ENCODE data around the gene IL36RN. TPM values are rescaled to one million over a fixed set of nuclear protein-coding genes. Genes with fewer than 3 reads are reported as not detected.

Gene IL36RN
- total and polyA plus RNA-seq, 2 of the 13 experiments (the other 11 are each of a cell fraction or from before 2014, with no cell fraction given) = not detected

- WGBS (ENCODE audit: low lambda C conversion rate) = 64% methylated on average over 29 of the region's 38 CpGs
- intact Hi-C loops (cut with micrococcal nuclease; ENCODE audit: unreplicated experiment) = no loop called here
- Histone ChIP-seq H3K27me3 (ENCODE audit: control insufficient read depth in 1 of 2, insufficient read depth in 2 of 2, low read length in 2 of 2) (peaks cover 1 to 10% of the 10 kb centered on the region in 2 experiments; a peak in 3 of 5 replicates), H3K9ac (ENCODE audit: insufficient read depth, low read depth, low read length) (no peak overlapping the region), H3K27ac (ENCODE audit: extremely low read length, insufficient read depth, low read length) (no peak overlapping the region), H3K36me3 (replicated peaks in 1 of 2; ENCODE audit: control insufficient read depth in 1 of 2, insufficient read depth in 2 of 2, low read length in 2 of 2) (no peaks in the 10 kb centered on the region), H3K9me3 (ENCODE audit: low read length) (peaks cover 14% of the 10 kb centered on the region; the same call in 1 of the 2 replicates), H3K4me3 (replicated peaks in 1 of 3; ENCODE audit: insufficient read depth in 1 of 3, low read depth in 2 of 3, low read length in 3 of 3) (no peak overlapping the region), H4K20me1 (ENCODE audit: insufficient read depth, low read length) (no peaks in the 10 kb centered on the region), H3K4me1 (ENCODE audit: insufficient read depth, low read length) (no peaks in the 10 kb centered on the region), H2AFZ (ENCODE audit: low read length) (no peak overlapping the region), H3K79me2 (ENCODE audit: insufficient read depth, low read length) (no peaks in the 10 kb centered on the region), H3K4me2 (ENCODE audit: low read depth, low read length) (no peak overlapping the region)
- BruUV-seq (replicated peaks) = no TSS peak
- FAIRE-seq (no peak), DNase-seq (ENCODE audit: low spot score) (no peak), ATAC-seq (peak; percentile 51)
- peak; percentile 27; the same call in 1 of the 2 replicates for TF ChIP-seq ZMYM3 (CRISPR knock-in tag; IDR thresholded peaks at IDR 0.05)
- peak; percentile 47; the same call in 1 of the 2 replicates for TF ChIP-seq POGZ (CRISPR knock-in tag; IDR thresholded peaks at IDR 0.05)
- TF ChIP-seq ZEB1 (IDR thresholded peaks at IDR 0.05; ENCODE audit: insufficient replicate concordance, low read depth) = no peak
- TF ChIP-seq, protein P1, sequence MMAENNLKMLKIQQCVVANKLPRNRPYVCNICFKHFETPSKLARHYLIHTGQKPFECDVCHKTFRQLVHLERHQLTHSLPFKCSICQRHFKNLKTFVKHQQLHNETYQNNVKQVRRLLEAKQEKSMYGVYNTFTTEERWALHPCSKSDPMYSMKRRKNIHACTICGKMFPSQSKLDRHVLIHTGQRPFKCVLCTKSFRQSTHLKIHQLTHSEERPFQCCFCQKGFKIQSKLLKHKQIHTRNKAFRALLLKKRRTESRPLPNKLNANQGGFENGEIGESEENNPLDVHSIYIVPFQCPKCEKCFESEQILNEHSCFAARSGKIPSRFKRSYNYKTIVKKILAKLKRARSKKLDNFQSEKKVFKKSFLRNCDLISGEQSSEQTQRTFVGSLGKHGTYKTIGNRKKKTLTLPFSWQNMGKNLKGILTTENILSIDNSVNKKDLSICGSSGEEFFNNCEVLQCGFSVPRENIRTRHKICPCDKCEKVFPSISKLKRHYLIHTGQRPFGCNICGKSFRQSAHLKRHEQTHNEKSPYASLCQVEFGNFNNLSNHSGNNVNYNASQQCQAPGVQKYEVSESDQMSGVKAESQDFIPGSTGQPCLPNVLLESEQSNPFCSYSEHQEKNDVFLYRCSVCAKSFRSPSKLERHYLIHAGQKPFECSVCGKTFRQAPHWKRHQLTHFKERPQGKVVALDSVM (CRISPR knock-in tag; IDR thresholded peaks at IDR 0.05) = peak; percentile 99
- TF ChIP-seq ZMYM2 (CRISPR knock-in tag; IDR thresholded peaks at IDR 0.05) = peak; percentile 74; the same call in 1 of the 2 replicates
- TF ChIP-seq CTCF (CRISPR knock-in tag; IDR thresholded peaks at IDR 0.05) = peak; percentile 67
- TF ChIP-seq ZBTB7A (CRISPR knock-in tag; IDR thresholded peaks at IDR 0.05) = 0 out of 2 replicates have a peak, but pooled peaks have one; percentile 28
- TF ChIP-seq KDM5A (IDR thresholded peaks at IDR 0.05; ENCODE audit: borderline replicate concordance, low read length) = no peak
- in situ Hi-C loops (cut with HindIII; ENCODE audit: extremely low pct_ligation_motif_present, low pct_unique_long_range_greater_than_20kb) = no loop called here
- ChIA-PET CTCF (ENCODE audit: low intra/inter-chr PET ratio, low total read pairs) (no interaction called here), POLR2A (no interaction called here)
Observed at GRCh38 chr2:113050921-113051895, 7.8 kb upstream of the IL36RN start.

All from HepG2 (cell line).